ENCODE measurements around the gene AP2A1. TPM values are rescaled to one million over a fixed set of nuclear protein-coding genes. Genes with fewer than 3 reads are reported as not detected.
"Not testable (repeated sequence)": the region's sequence is repeated elsewhere in the genome, so short reads cannot be mapped to it uniquely, and the experiment has no call there.

The AP2A1 gene
- total RNA-seq, 1 experiment from 2014 or later, result 46.5 TPM

DNA sequence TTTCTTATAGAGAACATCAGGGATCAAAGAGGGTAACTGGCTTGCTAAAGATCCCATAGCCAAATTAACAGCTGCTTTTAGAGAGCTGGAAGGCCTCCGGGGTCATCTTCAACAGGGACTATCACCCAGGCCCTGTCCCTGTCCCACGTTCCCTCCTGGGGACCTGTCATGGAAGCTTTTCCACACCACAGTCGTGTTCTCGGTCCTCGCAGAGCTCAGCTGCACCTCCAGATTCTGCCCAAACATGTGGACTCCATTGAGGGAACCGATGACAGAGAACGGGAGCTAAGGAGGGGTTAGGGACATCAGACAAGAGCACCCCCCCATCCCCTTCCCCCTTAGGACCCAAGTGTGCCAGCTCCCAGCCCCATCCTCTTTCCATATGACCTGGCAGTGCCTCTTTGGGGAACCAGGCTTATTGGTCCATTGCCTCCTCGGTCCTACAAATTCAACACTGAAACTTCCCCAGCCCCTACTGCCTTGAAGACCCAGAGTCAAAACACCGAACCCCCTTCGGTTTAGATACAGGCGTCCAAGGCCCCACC, 45.7 kb downstream of the AP2A1 start:
- no peak for DNase-seq (ENCODE audit: low read depth)

DNA sequence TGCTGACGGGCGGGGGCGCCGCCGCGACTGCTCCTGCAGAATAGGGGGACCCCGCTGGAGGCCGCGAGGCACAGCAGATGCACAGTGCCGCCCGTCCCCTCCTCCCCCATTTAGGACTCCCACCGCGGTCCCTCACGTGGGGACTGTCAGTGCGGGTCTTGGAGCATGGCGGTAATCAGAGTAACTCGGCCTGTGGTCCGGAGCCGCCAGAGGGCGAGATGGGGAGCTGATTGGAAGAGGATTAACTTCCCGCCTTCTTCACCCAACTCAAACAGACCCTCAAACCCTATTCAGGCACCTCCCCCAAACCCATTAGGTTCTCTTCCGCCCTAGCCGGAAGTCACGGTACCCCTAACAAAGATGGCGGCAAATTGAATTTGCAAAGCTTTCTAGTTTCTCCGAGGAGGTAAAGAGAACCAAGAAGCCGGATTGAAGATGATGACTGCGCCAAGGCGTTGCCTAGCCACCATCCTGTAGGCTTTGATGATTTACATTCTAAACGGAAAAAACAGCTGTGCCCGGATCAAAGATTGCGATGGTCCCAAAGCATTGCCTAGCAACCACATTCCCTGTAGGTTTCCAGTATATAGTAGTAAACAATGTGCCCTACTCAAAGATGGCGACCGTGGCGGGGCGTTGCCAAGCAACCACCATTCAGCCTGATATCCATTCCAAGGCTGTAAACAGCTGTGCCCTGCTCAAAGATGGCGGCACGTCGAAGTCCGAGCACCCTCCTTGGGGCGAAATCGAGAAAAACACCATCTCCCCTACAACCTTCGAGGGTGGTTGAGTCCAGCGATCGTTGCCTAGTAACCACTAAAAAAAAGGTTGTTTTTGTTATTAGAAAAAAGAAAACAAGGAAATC, 46.4 kb downstream of the AP2A1 start, which contains the start of gene FUZ:
FUZ (minus strand) TSS at position 296 of the 865 bp plus-strand sequence; CDS start at position 110, 186 bp downstream.
- peak; percentile 98 for DNase-seq (ENCODE audit: low read depth)

DNA sequence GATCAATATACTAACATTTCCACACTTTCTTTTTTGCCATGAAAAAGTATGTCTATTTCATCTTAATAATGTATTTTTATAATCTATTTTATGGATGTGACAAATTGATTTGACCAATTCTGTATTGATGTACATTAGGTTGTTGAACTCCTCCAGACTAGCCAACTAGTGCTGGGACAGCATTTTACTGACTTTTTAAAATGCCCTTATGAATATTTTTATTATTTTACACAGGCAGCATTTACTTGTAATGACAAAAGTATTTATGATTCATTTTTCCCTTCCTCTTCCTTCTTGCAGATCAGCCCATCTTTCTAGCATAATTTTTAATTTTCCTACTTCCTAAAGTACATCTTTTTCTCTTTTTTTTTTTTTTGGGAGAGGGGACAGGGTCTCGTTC, 47.2 kb downstream of the AP2A1 start:
- no peak for DNase-seq (ENCODE audit: low read depth)

DNA sequence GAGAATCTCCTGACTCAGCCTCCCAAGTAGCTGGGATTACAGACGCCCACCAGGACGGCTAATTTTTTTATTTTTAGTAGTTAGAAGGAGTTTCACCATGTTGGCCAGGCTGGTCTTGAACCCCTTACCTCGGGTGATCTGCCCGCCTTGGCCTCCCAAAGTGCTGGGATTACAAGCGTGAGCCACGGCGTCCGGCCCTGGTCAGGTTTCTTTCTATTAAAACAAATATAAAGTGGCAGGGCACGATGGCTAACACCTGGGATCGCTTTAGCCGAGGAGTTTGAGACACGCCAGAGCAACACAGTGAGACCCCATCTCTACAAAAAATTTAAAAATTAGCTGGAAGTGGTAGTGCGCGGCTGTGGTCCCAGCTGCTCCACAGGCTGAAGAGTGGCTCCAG, 49.8 kb downstream of the AP2A1 start:
- no peak for DNase-seq (ENCODE audit: low read depth)

DNA sequence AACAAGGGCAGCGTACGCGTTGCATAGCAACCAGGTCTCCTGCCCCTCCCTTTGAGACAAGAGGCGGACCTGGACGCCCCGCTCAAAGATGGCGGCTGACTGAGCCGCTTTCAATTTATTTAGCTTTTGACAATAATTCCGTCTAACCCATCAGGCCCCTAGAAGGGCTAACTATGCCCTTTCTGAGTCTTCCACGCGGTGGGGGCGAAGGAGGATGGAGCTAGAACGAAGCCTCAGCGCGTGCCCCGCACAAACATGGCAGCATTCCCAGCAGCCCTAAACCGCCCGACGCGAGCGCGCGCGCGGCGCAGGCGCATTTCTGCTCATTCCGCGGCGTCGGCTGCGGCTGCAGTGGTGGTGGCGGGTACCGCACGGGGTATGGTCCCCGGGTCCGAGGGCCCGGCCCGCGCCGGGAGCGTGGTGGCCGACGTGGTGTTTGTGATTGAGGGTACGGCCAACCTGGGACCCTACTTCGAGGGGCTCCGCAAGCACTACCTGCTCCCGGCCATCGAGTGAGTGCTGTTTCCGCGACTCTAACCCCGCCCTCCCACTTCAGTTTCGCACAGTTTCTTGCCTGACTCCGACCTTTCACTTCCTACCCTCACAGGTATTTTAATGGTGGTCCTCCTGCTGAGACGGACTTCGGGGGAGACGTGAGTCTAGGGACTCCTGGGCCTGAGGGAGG, 51.3 kb downstream of the AP2A1 start, which contains the start of gene MED25:
MED25 (plus strand) TSS at position 326 of the 685 bp plus-strand sequence; CDS start at position 379, 53 bp downstream.
- DNase-seq (ENCODE audit: low read depth), result peak; percentile 91

DNA sequence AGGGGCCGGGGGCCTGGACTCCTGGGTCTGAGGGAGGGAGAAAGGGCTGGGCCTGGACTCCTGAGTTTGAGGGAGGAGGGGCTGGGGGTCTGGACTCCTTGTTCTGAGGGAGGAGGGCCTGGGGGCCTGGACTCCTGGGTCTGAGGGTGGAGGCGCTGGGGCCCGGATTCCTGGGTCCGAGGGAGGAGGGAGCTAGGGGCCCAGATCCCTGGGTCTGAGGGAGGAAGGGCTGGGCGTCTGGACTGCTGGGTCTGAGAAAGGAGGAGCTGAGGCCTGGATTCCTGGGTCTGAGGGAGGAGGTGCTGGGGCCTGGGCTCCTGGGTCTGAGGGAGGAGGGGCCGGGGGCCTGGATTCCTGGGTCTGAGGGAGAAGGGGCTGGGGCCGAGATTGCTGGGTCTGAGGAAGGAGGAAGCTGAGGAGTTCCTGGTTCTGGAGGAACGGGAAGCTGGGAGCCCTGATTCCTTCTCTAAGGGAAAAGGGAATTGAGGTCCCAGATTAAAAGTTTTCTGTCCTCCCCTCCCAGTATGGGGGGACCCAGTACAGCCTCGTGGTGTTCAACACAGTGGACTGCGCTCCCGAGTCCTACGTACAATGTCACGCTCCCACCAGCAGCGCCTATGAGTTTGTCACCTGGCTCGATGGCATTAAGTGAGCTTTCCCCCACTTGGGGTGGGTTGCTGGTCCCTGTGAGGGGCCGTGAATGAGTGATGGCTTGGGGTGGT, 52.0 kb downstream of the AP2A1 start:
- no peak for DNase-seq (ENCODE audit: low read depth)

DNA sequence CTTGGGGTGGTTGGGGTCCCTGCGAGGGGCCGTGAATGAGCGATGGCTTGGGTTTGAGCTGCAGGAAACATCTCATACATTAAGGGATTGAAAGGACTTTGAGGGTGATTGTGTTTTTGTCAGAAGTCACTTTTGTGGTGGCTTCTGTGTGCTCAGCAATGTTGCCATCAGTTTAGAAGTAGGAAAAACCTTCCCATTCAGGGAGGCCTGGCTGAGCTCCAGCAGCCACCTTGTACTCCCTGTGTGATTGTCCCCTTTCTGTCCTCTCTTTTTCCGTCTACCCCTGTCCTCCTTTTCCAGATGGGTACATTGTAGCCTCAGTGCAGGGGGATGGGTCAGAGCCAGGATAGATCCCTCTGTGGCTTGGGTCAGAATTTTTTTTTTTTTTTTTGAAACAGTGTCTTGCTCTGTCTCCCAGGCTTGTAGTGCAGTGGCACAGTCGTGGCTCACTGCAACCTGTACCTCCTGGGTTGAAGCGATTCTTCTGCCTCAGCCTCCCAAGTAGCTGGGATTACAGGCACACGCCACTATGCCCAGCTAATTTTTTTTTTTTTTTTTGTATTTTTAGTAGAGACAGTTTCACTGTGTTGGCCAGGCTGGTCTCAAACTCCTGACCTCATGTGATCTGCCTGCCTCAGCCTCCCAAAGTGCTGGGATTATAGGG, 52.8 kb downstream of the AP2A1 start:
- not testable (repeated sequence) for DNase-seq (ENCODE audit: low read depth)

DNA sequence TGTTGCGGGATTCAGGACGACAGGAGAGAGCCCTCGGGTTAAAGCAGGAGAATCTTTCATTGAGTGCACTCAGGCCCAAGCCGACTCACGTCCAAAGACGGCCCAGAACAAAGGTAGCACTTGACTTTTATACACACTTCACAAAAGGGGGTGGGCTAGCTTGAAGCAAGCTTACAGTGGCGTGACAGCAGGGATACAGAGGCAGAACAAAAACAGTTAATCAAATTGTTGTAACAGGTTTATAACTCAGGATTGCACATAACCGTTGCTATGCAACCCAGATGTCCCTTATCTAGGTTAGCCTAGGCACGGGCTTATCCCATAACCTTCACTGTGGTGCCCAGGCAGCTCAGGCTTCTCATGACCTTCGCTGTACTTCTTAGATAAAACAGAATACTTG, 53.3 kb downstream of the AP2A1 start:
- DNase-seq (ENCODE audit: low read depth), result no peak

DNA sequence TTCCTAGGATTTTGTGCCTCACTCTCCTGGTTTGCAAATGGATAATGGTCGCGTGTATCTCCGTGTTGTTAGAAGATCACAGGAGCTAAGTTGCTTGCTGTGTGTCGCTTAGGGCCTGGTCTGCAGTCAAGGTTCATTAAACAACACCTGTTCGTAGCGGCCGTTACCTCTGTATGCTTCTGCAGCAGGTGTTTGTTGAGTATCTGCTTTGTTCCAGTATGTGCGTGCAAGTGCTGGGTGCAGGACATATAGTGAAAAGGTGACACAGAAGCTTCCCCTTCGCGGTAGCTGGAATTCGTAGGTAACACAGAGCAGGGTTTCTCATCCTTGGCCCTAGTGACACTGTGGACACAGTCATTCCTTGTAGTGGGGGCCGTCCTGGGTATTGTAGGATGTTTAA, 56.7 kb downstream of the AP2A1 start:
- no peak for DNase-seq (ENCODE audit: low read depth)

DNA sequence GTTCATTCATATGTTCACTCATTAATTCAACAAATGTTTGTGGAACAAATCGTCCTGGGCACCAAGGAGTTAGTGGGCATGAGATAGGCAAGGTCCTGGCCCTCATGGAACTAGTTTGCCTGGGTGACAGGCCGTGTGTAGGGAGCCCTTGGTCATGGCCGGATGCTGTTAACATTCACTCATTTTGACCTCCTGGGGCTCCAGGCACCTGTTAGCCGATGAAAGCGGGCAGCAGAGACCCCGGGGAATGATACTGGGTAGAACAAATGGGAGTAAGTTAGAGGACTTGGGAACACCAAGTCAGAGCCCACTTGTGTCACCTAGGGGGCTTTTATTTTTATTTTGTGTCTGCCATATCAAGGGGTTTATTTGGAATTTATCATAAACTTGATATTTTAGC, 57.9 kb downstream of the AP2A1 start:
- DNase-seq (ENCODE audit: low read depth), result no peak

DNA sequence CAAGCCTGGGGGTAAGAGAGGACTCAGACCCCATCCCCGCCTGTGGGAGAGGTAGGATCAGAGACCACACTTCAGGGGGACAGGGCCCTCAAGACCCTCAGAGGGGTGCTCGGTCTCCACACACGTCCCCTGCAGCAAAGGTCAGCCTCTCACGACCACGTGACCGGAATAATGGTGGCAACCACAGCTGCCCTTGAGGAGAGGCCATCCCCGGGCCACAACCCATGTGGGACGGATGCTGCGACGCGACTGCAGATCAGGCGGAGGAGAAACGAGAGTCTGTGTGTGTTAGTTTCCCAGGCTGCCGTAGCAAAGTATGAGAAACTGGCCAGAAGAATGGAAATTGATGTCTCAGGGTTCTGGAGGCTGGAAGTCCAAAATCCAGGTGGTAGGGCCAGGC, 60.2 kb downstream of the AP2A1 start:
- DNase-seq (ENCODE audit: low read depth), result no peak

DNA sequence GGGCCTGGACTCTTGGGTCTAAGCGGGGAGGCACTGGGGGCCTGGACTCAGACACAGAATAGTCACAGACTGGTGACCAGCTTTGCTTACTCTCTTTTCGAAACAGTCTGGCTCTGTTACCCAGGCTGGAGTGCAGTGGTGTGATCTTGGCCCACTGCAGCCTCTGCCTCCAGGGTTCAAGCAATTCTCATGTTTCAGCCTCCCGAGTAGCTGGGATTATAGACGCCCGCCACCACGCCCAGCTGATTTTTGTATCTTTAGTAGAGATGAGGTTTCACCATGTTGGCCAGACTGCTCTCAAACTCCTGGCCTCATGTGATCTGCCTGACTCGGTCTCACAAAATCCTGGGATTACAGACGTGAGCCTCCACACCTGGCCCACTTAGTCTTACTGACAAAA, 62.4 kb downstream of the AP2A1 start:
- no peak for DNase-seq (ENCODE audit: low read depth)

DNA sequence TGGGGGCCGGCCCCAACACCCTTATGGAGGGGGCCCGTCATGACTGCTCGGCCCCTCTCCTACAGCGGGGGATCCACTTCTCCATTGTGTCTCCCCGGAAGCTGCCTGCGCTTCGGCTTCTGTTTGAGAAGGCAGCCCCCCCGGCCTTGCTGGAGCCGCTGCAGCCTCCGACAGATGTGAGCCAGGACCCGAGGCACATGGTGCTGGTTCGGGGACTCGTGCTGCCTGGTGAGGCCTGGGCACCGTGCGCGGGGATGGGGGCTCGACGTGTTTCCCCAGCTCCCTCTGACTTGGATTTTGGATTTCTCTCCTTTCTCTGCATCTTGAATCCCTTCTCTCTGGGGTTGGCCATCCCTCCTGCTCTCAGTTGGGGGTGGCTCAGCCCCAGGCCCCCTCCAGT, 62.9 kb downstream of the AP2A1 start:
- DNase-seq (ENCODE audit: low read depth), result no peak

DNA sequence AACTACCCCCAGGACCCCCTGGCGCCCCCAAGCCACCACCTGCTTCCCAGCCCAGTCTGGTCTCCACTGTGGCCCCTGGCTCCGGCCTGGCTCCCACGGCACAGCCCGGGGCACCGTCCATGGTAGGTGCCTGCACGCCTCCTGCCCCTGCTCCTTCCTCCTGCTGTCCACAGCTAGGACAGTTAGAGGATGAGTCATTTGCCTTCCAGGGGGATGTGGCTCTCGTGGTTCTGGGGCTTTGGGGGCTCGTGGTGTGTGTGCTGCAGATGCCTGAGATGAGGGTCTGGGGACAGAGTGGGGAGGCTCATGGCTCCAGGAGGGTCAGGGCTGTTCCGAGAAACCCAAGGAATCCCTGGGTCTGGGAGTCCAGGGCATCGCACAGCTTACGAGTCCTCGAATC, 64.0 kb downstream of the AP2A1 start:
- DNase-seq (ENCODE audit: low read depth), result no peak

DNA sequence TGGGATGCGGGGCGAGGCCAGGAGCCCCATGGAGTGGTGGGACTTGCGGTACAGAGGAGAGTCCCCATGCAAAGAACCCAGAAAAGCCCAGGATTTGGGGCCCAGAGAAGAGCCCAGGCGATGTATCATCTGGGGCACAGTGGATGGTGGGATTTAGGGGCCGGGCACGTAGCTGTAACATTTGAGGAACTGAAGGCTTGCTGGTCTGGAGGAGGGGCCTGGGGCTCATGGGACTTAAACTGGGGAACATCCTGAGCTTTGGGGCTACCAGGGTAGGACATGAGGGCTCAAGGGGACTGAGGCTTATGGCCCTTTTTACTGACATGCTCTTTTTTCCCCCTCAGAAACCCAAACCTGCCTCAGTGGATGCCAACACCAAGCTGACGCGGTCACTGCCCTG, 64.8 kb downstream of the AP2A1 start:
- DNase-seq (ENCODE audit: low read depth), result no peak

DNA sequence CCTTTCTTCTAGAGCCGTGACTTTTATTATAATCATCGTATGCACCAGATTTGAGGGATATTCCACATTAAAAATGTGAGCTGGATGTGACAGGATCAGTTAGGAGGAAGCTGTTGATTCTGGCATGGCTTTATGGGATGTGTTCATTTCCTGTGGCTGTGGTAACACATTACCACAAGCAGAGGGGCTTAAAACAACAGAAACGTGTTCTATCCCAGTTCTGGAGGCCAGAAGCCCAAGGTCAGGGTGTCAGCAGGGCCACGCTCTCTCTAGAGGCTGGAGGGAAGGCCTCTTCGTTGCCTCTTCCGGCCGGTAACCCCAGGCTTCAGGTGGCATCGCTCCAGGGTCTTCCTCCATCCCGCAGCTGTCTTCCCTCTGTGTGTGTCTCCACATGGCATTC, 65.8 kb downstream of the AP2A1 start:
- peak; percentile 51 for DNase-seq (ENCODE audit: low read depth)

DNA sequence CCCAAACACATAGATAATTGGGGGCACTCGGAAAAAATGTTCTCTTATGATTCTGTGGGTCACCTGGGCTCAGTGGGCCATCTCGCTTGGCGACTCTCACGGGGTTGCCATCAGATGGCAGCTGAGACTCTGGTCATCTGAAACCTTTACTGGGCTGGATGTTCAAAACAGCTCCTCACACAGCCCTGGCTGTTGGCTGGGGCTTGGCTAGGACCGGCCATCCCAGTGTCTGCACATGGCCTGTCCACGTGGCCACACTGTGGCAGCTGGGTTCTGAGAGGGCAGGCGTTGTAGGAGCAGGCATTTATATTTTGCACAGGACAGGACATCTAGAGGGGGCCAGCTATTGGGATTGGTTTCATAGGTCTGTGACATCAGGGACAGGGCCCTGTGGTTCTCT, 66.8 kb downstream of the AP2A1 start:
- DNase-seq (ENCODE audit: low read depth), result no peak

DNA sequence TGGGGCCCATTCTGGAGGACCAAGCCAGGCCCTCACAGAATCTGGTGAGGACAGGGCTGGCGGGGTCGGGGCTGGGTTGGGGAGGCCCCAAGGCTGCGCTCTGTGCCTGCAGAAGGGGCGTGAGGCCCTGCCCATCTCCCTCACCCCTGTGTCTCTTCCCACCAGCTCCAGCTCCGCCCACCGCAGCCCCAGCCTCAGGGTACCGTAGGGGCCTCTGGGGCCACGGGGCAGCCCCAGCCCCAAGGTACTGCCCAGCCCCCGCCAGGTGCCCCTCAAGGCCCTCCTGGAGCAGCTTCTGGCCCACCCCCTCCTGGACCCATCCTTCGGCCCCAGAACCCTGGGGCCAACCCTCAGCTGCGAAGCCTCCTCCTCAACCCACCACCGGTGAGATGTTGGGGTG, 68.8 kb downstream of the AP2A1 start:
- DNase-seq (ENCODE audit: low read depth), result no peak

DNA sequence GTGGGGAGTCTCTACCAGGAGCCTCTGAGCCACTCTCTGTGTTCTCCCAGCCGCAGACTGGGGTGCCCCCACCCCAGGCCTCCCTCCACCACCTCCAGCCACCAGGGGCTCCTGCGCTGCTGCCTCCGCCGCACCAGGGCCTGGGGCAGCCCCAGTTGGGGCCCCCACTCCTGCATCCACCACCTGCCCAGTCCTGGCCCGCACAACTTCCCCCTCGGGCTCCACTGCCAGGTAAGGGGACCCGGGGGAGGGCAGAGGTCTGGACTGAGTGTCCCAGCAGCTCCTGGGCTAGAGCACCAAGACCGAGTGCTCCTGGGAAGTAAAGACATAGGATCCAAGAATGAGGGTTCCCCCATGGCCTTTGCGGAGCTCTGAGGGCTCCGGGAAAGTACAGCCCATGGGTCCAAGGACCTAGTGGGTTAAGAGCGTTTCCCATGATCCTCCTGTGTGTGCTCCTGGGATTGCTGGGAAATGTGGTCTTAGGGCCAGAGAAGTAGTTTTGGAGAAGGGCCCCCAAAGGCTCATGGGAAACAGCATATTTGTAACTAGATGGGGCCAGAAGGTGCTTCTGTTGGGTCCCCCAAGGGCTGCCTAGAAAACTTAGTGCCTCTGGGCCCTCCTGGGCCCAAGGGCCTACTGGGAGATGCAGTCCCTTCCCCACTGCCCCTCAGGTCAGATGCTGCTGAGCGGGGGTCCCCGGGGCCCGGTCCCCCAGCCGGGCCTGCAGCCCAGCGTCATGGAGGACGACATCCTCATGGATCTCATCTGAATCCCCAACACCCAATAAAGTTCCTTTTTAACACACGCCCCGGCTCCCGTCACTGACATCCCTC, 69.6 kb downstream of the AP2A1 start:
- DNase-seq (ENCODE audit: low read depth), result no peak

DNA sequence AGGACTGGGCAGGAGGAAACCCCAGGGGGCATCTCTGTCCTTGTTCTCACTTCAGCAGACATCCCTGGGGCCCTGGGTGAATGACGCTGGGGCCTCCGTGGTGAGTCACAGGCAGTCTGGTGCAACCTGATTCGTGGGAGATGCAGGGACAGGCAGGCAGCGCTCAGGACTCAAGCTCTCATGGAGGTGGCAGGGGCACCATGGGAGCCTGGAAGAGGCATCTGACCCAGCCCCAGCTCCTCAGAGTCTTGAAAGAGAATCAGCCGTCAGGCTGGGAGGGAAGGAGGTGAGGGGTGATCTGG, 70.2 kb downstream of the AP2A1 start:
- no peak for DNase-seq (ENCODE audit: low read depth)

DNA sequence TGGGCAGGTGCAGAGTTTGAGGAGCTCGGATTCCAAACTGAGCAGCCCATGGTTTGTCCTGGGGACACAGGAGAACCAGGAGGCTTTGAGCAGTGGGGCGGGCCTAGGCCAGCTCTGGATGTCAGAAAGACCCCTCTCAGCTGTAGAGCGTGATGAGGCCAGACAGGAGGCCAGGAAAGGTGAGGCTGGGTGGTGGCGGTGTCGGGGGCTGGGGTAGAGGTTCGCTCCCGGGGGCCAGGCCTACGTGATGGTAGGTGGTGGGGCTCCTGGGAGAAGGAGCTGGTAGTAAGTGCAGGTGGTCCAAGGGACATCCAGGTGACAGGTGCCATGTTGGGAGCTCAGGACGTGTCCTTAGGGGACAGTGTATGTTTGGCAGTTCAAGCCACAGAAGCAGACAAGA, 70.6 kb downstream of the AP2A1 start:
- no peak for DNase-seq (ENCODE audit: low read depth)

Measured in Daoy (cell line).